ENCODE data around the gene APBB2.

Gene APBB2

DNA sequence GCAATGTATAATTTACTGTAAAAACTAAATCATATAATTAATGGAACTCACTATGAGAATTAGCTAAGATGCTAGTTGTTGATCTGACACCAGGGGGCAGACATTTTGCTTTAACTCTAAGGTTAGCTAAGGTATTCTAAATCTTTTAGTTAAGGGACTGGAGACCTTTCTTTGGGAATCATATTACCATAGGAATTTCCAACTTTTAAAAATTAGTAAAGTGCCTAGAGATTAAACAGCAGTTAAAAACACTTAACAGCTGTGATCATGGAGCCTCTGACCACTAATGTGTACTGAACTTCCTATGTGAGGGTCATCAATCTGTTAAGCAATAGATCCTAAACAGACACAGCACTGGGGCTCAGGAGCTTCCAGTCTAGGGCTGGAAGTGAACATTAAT is 238.0 kb downstream of the APBB2 start:
- ATAC-seq (replicated peaks) (no peak), DNase-seq (no peak)

DNA sequence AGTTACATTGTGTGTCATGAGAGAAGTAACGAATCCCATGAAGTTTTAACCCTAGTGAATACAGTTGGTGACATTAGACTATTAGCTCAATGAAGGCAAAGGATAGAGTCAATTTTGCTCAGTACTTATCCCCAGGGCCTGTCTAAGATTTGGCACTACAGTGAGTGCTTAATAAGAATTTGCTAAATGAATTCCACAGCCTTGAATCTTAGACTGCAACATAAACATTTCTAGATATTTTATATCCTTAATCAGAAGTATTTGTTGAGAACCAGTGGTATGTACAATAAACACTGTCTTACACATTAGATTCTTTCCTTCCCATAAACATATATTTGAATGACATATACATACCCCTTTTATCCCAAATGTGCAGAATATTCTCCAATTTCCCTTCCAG is 241.6 kb downstream of the APBB2 start:
- ATAC-seq (replicated peaks), result no peak
- H3K36me3 Mint-ChIP-seq, result no peaks in the 10 kb centered on the region

More for the DNA sequence above, 238.0 kb downstream of the APBB2 start:
- H3K9me3 Mint-ChIP-seq, result peaks cover 0 to 4% of the 10 kb centered on the region in 2 donors
- no peaks in the 10 kb centered on the region for H3K4me1 Mint-ChIP-seq
- no peak overlapping the region for H3K27ac Mint-ChIP-seq
- no peak overlapping the region for H3K4me3 Mint-ChIP-seq
- no peaks in the 10 kb centered on the region for H3K36me3 Mint-ChIP-seq
- H3K27me3 Mint-ChIP-seq, result peaks cover 9 to 15% of the 10 kb centered on the region in 2 donors

DNA sequence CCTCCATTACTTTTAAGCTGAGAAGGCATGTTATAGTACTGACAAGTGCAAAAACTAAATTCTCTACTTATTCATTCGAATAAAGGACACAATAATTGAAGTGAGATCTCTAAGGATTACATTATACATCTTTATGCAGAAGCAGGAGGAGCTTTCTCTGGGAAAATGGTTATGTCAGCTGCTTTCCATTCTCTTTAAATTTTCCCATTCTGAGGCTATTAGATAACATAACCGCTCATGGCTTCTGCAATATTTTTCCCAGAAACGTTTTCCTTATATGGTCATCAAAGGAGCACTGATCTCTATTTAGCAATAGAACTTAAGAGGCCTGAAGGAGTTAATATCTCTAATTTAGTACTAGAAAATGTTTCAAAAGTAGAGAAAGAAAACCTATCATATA is 243.0 kb downstream of the APBB2 start:
- ATAC-seq (replicated peaks), result no peak
- H3K27me3 Mint-ChIP-seq, result peaks cover 12 to 15% of the 10 kb centered on the region in 2 donors
- no peaks in the 10 kb centered on the region for H3K9me3 Mint-ChIP-seq
- H3K4me1 Mint-ChIP-seq, result no peaks in the 10 kb centered on the region
- H3K36me3 Mint-ChIP-seq, result no peaks in the 10 kb centered on the region
- H3K4me3 Mint-ChIP-seq, result no peak overlapping the region
- no peak for DNase-seq
- no peak overlapping the region for H3K27ac Mint-ChIP-seq

More for the DNA sequence above, 241.6 kb downstream of the APBB2 start:
- Mint-ChIP-seq H3K27me3 (peaks cover 12 to 15% of the 10 kb centered on the region in 2 donors), H3K27ac (no peak overlapping the region), H3K4me1 (no peaks in the 10 kb centered on the region), H3K4me3 (no peak overlapping the region), H3K9me3 (no peaks in the 10 kb centered on the region)
- DNase-seq, result no peak

DNA sequence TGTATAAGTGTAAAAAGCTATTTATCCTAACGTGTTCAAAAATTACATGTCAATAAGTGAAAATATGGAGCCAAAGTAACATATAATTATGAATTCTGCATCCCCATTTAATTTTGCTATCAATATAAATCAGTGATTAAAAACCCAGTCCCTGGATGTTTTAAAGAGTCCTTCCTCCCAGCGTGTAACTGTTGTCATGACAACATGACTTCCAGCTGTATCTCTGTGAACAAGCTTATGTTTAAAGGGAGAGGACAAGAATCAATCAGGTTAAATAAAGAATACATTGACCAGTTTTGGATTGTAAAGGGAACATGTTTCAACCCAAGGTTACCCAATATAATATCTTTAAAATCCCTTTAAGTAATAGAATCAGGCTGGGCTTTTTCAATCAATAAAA is 244.8 kb downstream of the APBB2 start:
- ATAC-seq (replicated peaks), result no peak
- Mint-ChIP-seq H3K27me3 (peaks cover 12 to 15% of the 10 kb centered on the region in 2 donors), H3K4me3 (no peak overlapping the region), H3K27ac (no peak overlapping the region), H3K4me1 (no peaks in the 10 kb centered on the region), H3K36me3 (no peaks in the 10 kb centered on the region), H3K9me3 (no peaks in the 10 kb centered on the region)
- no peak for DNase-seq

DNA sequence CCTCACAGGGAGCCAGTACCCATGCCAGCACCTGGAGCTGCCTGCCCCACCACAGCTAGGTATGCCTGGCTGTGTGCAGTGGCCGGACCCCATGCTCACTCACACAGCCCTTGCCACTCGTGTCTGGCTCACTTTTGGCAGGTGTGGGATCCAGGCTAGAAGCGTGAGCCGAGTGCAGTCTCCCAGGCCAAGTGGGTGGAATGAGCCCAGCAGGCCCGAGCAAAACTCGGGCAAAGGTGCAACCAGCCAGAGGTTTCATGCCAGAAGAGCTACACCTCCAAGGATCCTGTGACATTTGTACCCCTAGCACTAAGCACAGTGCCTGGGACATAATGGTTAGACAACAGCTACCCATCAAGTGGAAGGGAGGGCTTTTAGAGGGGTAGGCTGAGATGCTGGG is 246.8 kb downstream of the APBB2 start:
- Mint-ChIP-seq H3K9me3 (no peaks in the 10 kb centered on the region), H3K4me3 (no peak overlapping the region), H3K4me1 (no peaks in the 10 kb centered on the region), H3K27me3 (peaks cover 0 to 8% of the 10 kb centered on the region in 2 donors), H3K36me3 (no peaks in the 10 kb centered on the region), H3K27ac (no peak overlapping the region)
- DNase-seq, result no peak
- ATAC-seq (replicated peaks), result no peak

DNA sequence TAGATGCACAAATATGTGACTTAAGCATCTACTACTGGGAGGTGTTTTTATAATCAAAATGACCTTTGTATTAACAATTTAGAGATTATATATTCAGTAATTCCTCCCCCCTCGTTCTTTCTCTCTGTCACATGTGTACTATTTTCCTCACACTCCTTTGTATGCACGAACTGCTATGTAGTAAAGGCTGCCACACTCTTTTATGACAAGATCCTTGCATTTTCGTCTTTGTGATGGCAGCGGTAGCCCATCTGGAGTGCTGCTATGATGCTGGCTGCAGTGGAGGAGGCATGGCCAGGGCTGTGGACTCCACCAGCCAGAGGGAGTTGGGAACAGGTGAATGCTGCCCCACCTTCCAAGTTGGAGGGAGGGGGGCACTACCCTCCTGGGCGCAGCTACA is 248.3 kb downstream of the APBB2 start:
- H3K27ac Mint-ChIP-seq, result no peak overlapping the region
- ATAC-seq (replicated peaks) (no peak), DNase-seq (no peak)
- no peaks in the 10 kb centered on the region for H3K36me3 Mint-ChIP-seq
- no peaks in the 10 kb centered on the region for H3K9me3 Mint-ChIP-seq
- H3K4me3 Mint-ChIP-seq, result no peak overlapping the region
- peaks cover 0 to 8% of the 10 kb centered on the region in 2 donors for H3K27me3 Mint-ChIP-seq
- H3K4me1 Mint-ChIP-seq, result no peaks in the 10 kb centered on the region

DNA sequence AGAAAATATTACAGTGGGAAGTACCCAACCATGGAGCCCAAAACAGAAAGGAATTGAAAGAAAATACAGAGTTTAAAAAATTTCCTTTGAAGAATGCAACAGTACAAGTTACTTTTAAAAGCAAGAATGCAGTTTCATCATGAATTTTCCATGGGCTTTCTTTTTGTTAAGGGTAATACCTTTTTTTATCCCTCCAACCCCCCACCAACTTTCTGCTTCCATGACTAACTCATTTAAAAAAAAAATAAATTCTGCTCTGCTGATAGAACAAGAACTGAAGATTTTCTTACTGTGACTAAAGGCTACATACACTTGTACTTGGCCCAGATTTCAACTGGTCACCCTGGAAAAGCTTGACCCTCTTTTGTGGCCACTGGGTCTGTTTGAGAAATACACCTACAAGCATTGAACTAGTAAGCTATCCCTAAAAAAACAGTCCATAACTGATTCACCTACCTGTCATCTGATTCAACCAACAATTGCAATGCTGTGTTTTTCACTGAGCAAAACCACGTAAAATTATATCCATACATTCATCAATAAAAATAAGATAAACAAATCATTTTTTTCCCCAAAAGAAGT is 250.4 kb downstream of the APBB2 start:
- Mint-ChIP-seq H3K36me3 (no peaks in the 10 kb centered on the region), H3K4me1 (no peaks in the 10 kb centered on the region), H3K27me3 (no peaks in the 10 kb centered on the region), H3K27ac (no peak overlapping the region), H3K4me3 (no peak overlapping the region), H3K9me3 (peaks cover 0 to 2% of the 10 kb centered on the region in 2 donors)
- DNase-seq (no peak), ATAC-seq (replicated peaks) (no peak)

DNA sequence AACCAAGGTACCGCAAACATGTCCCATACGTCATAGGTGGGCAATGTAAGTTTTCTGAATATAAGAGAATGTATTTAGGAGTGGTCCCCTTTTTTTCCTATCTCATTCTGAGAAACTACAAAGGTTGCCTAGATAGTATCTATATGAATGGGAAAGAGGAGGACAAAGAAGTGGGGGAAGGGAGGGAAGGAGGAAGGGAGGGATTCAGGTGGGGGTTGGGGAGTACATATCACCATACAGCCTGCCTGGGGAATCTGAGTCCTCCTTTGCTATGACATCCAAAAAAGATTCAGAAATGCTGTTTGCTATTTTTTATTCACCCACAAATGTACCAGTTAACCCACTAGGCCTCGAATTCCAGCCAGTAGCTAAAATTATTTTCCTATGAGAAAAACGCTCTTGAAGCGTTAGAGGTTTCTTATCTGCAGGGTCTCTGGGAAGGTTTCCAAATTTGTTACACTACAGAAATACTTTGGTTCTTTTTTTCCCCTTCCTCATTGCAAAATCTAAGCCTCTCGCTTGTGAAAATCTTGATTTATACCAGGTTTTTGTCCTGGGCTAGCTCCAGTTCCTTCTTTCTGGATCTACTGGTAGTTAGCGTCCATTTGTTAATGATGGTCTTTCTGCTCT is 251.7 kb downstream of the APBB2 start:
- H3K36me3 Mint-ChIP-seq, result no peaks in the 10 kb centered on the region
- H3K4me3 Mint-ChIP-seq, result no peak overlapping the region
- no peak for ATAC-seq (replicated peaks)
- no peaks in the 10 kb centered on the region for H3K4me1 Mint-ChIP-seq
- H3K9me3 Mint-ChIP-seq, result peaks cover 0 to 2% of the 10 kb centered on the region in 2 donors
- no peak for DNase-seq
- no peaks in the 10 kb centered on the region for H3K27me3 Mint-ChIP-seq
- H3K27ac Mint-ChIP-seq, result no peak overlapping the region

DNA sequence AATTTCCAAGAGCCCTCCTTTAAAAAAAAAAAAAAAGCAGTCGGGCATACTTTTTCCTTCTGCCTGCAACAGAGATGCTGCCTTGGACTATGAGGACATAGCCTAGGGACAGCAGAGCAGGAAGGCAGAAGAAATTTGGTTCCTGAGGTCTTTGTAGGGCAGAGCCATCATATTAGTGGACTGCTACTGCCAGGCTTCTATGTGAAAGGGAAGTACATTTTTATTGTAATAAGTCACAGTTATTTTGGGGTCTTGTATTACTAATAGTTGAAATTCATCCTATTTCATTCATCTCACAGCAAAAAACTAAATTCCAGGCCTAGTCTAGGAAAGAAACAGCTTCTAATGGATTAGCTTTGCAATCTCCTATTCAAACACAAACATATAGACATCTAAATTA is 253.4 kb downstream of the APBB2 start:
- DNase-seq (no peak), ATAC-seq (replicated peaks) (no peak)
- Mint-ChIP-seq H3K4me1 (no peaks in the 10 kb centered on the region), H3K4me3 (no peak overlapping the region), H3K9me3 (peaks cover 0 to 2% of the 10 kb centered on the region in 2 donors), H3K27me3 (no peaks in the 10 kb centered on the region), H3K27ac (no peak overlapping the region), H3K36me3 (no peaks in the 10 kb centered on the region)

DNA sequence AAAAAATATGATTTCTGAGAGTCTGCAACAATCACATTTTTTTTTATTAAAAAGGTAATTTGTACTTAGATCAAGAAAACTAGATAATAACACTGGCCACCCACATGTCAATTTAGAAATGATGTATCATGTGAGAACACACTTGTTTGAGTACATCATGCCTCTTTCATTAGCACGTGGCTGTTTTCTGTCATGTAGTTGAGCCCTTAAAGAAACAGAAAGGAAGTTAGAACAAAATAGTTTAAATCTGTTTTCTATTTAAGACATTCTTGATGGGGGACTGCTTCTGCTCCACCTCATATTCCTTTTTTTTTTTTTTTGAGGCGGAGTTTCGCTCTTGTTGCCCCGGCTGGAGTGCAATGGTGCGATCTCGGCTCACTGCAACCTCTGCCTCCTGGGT is 257.1 kb downstream of the APBB2 start:
- no peak overlapping the region for H3K4me3 Mint-ChIP-seq
- H3K27me3 Mint-ChIP-seq, result no peaks in the 10 kb centered on the region
- ATAC-seq (replicated peaks), result no peak
- peaks cover 0 to 10% of the 10 kb centered on the region in 2 donors for H3K4me1 Mint-ChIP-seq
- DNase-seq, result no peak
- H3K27ac Mint-ChIP-seq, result no peak overlapping the region
- peaks cover 0 to 2% of the 10 kb centered on the region in 2 donors for H3K9me3 Mint-ChIP-seq
- H3K36me3 Mint-ChIP-seq, result no peaks in the 10 kb centered on the region

DNA sequence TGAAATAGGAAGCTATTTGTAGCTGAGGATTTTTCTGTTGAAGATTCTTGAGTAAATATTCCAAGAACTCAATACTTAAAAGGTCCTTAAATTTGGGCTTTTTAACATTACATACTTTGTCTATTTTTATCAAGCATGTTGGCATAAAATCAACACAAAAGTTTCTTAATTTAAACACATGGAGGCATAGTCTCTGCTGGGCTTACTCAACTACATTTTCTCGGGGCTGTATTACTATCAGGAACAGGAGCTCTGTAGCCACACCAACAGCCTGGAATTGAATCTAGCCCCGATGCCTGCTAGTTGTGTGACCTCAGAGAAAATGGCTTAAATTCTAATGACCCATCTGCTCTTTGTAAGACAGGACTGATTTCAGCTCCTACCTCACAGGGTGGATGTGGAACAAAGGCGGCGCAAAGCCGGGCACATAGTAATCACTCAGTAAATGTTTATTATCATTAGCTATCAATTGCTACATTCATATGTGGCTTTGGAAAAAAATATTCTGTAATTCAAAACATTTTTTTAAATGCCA is 257.6 kb downstream of the APBB2 start:
- no peak for ATAC-seq (replicated peaks)

DNA sequence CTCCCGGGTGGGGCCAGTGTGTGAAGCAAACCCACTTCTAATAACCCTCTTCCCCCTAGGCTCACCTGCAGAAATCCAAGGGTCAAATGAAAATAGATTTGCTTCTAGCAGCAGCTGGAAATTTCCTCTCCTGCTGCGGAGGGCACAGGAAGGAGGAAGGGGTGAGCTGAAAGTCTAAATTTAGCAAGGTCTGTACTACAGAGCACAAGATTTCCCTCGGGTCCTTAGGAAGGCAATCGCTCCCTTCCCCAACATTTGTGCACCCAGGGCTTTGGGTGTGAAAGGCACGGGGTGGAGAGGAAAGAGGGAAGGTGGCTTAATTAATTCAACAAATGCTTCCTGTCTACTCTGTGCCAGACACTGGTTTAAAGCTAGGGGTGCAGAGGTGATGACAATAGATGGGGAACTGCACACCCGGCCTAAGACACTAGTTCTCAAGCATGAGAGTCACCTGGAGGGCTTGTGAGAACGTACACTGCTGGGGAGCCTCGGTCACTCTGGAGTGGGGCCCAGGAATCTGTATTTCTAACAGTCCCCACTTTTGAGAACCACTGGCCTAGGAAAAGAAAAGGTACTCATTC is 260.2 kb downstream of the APBB2 start:
- Mint-ChIP-seq H3K27ac (no peak overlapping the region), H3K9me3 (no peaks in the 10 kb centered on the region), H3K4me3 (no peak overlapping the region), H3K4me1 (peaks cover 0 to 10% of the 10 kb centered on the region in 2 donors), H3K36me3 (no peaks in the 10 kb centered on the region), H3K27me3 (no peaks in the 10 kb centered on the region)
- no peak for DNase-seq
- ATAC-seq (replicated peaks), result no peak

More for the DNA sequence above, 257.6 kb downstream of the APBB2 start:
- H3K36me3 Mint-ChIP-seq, result no peaks in the 10 kb centered on the region
- H3K4me3 Mint-ChIP-seq, result no peak overlapping the region
- H3K27ac Mint-ChIP-seq, result no peak overlapping the region
- peaks cover 0 to 10% of the 10 kb centered on the region in 2 donors for H3K4me1 Mint-ChIP-seq
- no peaks in the 10 kb centered on the region for H3K27me3 Mint-ChIP-seq
- DNase-seq, result no peak
- H3K9me3 Mint-ChIP-seq, result peaks cover 0 to 2% of the 10 kb centered on the region in 2 donors

DNA sequence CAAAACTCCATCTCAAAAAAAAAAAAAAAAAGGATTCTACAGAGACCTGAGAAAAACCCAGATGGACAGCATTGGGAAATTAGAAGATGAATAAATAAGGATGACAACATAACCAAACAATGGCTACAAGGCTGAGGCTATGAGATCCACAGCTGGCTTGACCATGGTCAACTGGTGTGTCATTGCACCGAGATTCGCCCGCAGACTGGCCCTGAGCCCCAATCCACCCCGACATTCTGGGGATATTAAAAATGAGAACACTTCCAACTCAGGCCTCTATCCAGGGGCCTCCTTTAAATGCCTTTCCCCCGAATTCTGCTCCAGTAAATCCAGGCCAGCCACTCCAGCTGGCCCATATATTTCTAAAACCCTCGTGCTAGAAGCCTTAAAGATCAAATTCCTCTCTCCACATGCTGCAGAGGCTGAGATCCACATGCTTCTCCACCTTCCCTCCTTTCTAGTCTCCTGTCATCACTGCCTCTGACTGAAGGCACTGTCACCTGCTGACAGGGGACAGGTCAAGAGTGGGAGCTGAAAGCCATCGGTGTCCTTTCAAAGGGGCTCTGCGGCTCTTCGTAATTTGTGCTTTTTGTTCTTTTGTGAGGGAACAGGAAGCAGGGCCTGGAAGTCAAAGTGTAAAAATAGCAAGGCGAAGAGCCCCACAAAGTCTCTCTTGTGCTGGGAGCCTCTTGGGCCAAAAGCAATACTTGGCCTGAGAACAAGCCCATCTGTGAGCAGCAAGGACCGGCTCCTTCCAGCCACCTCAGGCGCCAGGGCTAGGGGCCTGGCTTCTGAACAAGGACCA is 260.9 kb downstream of the APBB2 start:
- no peaks in the 10 kb centered on the region for H3K27me3 Mint-ChIP-seq
- no peak overlapping the region for H3K4me3 Mint-ChIP-seq
- no peaks in the 10 kb centered on the region for H3K9me3 Mint-ChIP-seq
- ATAC-seq (replicated peaks) (no peak), DNase-seq (no peak)
- no peaks in the 10 kb centered on the region for H3K36me3 Mint-ChIP-seq
- no peak overlapping the region for H3K27ac Mint-ChIP-seq
- H3K4me1 Mint-ChIP-seq, result peaks cover 0 to 10% of the 10 kb centered on the region in 2 donors

DNA sequence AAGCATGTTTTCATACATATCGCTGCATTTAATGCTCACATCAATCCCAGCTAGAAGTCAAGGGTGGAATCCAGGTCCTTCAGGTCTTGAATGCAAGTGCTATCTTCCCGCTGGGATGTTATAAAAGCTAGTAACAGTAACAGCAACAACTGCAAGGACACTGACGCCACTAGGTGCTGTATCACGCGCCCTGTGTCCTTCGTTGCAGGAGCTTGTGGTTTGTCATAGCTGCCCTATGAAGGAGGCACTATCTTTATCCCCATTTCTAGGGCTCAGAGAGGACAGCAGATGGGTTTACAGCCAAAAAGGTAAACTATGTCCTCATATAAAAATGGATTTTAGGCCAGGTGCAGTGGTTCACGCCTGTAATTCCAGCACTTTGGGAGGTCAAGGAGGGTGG is 261.7 kb downstream of the APBB2 start:
- Mint-ChIP-seq H3K36me3 (no peaks in the 10 kb centered on the region), H3K9me3 (no peaks in the 10 kb centered on the region), H3K27ac (no peak overlapping the region), H3K27me3 (no peaks in the 10 kb centered on the region), H3K4me1 (peaks cover 0 to 10% of the 10 kb centered on the region in 2 donors), H3K4me3 (no peak overlapping the region)
- DNase-seq (no peak), ATAC-seq (replicated peaks) (no peak)

Measured in stimulated activated naive B cell treated with anti-CD40 and anti-IgM and Interleukin-4, amounts not matched to agents 10 μg/mL and 1 μg/mL and 100 μg/mL, for 72 hours (primary cell).